HFFc6 (cell line): ENCODE results near the gene WNT7A. TPM values are rescaled to one million over a fixed set of nuclear protein-coding genes. Genes with fewer than 3 reads are reported as not detected.
A peak's percentile ranks its signal among the peaks of the same experiment; 100 is the strongest.

Experiments
- DNase-seq: peaks from one replicate; pipeline ENCODE4 v3.0.0-alpha.2; 2018
- H3K27ac Mint-ChIP-seq: 2 replicates; pipeline ENCODE4 v1.8.0; 2020; ENCODE audit warnings: mild to moderate bottlenecking, mixed read lengths
- H3K27me3 Mint-ChIP-seq: 2 replicates; pipeline ENCODE4 v1.8.0; 2021; ENCODE audit warnings: mild to moderate bottlenecking, moderate library complexity, mixed read lengths; ENCODE audit not compliant: insufficient read depth
- H3K36me3 Mint-ChIP-seq: 2 replicates; pipeline ENCODE4 v1.8.0; 2021; ENCODE audit warnings: low read depth, mixed read lengths
- H3K4me1 Mint-ChIP-seq: 2 replicates; pipeline ENCODE4 v1.8.0; 2020; ENCODE audit warnings: low read depth, mixed read lengths
- H3K4me3 Mint-ChIP-seq: 2 replicates; pipeline ENCODE4 v1.8.0; 2020; ENCODE audit warnings: mild to moderate bottlenecking, moderate library complexity, mixed read lengths
- H3K9me3 Mint-ChIP-seq: 2 replicates; pipeline ENCODE4 v1.8.0; 2020; ENCODE audit warnings: mild to moderate bottlenecking, mixed read lengths
- CTCF ChIP-seq: fragments of 200-600 bp; sonication (generic); IDR thresholded peaks from 2 replicates; pipeline ENCODE4 v1.5.0; 2021; ENCODE audit warnings: antibody characterized with exemption, mild to moderate bottlenecking
- total RNA-seq, 6 experiments: library from RNA; stranded (reverse); fragmentation: NEBNext Ultra II Directional; extraction: Animal tissue kit (Norgen Biotek cat#: 25700); gene quantifications; 2 replicates in 1 of 6; 3 replicates in 5 of 6; pipeline ENCODE4 v1.2.3, GENCODE V29; 2021

The WNT7A gene
- total RNA-seq, 6 experiments from 2014 or later, result not detected

DNA sequence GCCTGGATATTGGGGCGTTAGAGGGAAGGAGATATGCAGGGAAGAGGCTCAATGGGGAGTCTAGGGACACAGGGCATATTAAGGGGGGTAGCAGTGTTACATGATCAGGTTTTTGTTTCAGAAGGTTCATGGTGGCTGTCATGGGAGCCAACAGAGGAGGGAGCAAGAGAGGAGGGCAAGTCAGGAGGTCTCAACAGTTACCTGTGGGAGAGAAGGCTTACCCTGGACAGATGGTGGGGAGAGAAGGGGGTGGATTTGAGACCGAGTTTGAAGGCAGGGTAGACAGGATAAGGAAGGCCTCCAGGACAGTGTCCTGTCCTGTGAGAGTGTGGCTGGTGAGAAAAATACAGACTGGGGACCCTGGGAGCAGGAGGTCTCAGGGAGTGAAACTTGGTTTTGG lies 3.8 kb upstream of the WNT7A start:
- Mint-ChIP-seq H3K36me3 (no peaks in the 10 kb centered on the region), H3K4me1 (no peaks in the 10 kb centered on the region), H3K4me3 (no peak overlapping the region), H3K27ac (no peak overlapping the region), H3K27me3 (peaks cover 39% of the 10 kb centered on the region), H3K9me3 (peaks cover 4% of the 10 kb centered on the region; the same call in 1 of the 2 replicates)
- no peak for TF ChIP-seq CTCF
- no peak for DNase-seq

DNA sequence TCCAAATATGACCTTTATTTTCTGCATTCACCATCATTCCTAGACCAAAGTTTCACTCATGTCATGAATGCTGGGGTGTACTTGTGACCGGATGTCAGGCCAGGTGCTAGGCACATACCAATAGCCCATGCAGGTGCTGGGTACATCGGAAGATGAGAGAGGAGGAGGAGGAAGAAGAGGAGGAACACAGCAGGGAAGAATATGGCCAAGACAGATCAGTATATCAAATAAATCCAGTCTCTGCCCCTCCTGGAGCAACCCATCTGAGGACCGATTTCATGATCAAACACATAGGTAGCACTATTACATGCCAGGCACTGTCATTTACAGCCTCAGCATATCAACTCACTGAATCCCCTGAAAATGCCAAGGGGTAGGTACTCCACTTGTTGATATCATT lies 3.0 kb upstream of the WNT7A start:
- no peak for TF ChIP-seq CTCF
- H3K27me3 Mint-ChIP-seq, result peaks cover 44% of the 10 kb centered on the region
- no peak overlapping the region for H3K27ac Mint-ChIP-seq
- H3K36me3 Mint-ChIP-seq, result no peaks in the 10 kb centered on the region
- no peak overlapping the region for H3K4me3 Mint-ChIP-seq
- no peaks in the 10 kb centered on the region for H3K4me1 Mint-ChIP-seq
- peaks cover 4% of the 10 kb centered on the region; the same call in 1 of the 2 replicates for H3K9me3 Mint-ChIP-seq
- DNase-seq, result no peak

DNA sequence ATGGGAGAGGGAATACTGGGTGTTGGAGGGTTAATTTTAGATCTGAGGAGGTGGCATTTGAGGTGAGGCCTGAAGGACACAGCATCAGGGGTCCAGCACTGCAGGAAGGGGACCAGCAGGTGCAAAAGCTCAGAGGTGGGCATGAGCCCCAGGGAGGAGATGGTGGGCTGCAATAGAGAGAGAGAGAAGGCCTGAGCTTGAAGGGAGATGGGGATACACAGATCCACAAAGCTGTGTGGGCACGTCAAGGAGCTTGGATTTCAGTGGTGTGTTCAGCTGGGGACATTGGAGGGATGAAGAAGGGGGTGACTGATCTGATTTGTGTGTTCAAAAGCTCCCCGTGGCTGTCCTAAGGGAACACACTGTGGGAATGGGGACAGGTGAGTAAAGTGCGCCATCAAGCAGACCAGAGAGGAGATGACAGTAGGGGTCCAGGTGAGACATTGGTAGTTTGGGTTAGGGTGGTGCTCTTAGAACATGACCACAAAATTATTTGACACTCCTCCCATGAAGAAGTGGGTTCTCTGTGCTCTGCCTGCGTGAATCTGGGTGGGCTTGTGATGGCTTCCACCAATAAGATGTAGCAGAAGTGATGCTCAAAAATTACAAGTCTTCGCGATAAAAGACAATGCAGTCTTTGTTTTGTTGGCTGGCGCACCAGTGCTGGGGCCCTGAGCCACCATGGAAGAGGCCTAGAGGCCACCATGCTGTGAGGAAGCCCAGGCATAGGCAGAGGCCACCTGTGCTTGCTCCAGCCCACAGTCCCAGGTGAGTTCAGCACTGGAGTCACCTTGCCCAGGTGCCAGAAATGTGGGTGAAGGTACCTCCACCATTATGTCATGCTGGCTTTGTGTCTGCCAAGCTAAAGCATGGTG lies 1.9 kb upstream of the WNT7A start:
- DNase-seq, result no peak
- Mint-ChIP-seq H3K4me3 (no peak overlapping the region), H3K27ac (no peak overlapping the region), H3K27me3 (peaks cover 46% of the 10 kb centered on the region), H3K4me1 (no peaks in the 10 kb centered on the region), H3K36me3 (no peaks in the 10 kb centered on the region), H3K9me3 (peaks cover 4% of the 10 kb centered on the region; the same call in 1 of the 2 replicates)
- no peak for TF ChIP-seq CTCF

DNA sequence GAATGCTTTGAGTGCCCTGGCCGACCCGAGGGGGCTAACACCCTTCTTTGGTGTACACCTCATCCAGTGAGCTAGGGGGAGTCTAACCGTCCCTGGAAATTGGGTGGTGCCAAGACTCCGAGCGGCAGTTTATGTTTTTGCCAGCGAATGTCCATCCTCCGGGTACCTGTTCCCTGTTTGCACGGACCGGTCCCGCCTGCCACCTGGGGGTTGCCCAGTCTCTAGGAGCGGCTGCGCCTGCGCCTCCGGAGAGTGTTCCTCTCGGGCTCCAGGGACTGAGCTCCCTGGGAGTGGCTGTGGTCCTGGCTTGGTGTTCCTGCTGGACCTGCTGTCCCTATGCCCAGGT lies 913 bp upstream of the WNT7A start:
- H3K4me3 Mint-ChIP-seq, result no peak overlapping the region
- peaks cover 49% of the 10 kb centered on the region for H3K27me3 Mint-ChIP-seq
- H3K27ac Mint-ChIP-seq, result no peak overlapping the region

More for the DNA sequence above, 913 bp upstream of the WNT7A start:
- H3K4me1 Mint-ChIP-seq, result no peaks in the 10 kb centered on the region
- no peaks in the 10 kb centered on the region for H3K36me3 Mint-ChIP-seq
- DNase-seq, result no peak
- TF ChIP-seq CTCF, result 0 out of 2 replicates have a peak, but pooled peaks have one; percentile 5
- peaks cover 4% of the 10 kb centered on the region; the same call in 1 of the 2 replicates for H3K9me3 Mint-ChIP-seq
